ENCODE measurements around the gene PLAAT3.

DNA sequence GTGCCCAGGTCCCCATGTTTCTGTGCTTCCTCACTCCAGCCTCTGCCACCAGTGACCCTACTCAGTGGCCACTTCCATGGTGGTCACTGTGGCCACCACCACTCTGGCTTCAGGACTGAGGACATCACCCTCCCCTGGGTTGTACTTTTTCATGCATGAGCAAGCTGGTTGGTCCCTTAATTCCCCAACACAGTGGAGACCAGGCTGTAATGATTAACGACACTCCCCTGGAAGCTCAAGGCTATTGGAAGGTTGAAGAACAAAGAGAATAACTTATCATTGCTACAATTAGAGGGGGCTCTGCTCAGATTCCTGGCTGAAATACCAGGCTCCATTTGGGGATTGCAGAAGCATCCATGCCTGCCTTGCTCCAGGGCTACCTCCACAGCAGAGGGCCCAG is 67.2 kb downstream of the PLAAT3 start:
- TF ChIP-seq, protein P1, sequence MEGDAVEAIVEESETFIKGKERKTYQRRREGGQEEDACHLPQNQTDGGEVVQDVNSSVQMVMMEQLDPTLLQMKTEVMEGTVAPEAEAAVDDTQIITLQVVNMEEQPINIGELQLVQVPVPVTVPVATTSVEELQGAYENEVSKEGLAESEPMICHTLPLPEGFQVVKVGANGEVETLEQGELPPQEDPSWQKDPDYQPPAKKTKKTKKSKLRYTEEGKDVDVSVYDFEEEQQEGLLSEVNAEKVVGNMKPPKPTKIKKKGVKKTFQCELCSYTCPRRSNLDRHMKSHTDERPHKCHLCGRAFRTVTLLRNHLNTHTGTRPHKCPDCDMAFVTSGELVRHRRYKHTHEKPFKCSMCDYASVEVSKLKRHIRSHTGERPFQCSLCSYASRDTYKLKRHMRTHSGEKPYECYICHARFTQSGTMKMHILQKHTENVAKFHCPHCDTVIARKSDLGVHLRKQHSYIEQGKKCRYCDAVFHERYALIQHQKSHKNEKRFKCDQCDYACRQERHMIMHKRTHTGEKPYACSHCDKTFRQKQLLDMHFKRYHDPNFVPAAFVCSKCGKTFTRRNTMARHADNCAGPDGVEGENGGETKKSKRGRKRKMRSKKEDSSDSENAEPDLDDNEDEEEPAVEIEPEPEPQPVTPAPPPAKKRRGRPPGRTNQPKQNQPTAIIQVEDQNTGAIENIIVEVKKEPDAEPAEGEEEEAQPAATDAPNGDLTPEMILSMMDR (conservative IDR thresholded peaks at IDR 0.05), result no peak
- no peak for TF ChIP-seq ZFX (IDR thresholded peaks at IDR 0.05)
